HG02763 (cell line): ENCODE measurements around the gene EMID1.
"Not testable (repeated sequence)": the region's sequence is repeated elsewhere in the genome, so short reads cannot be mapped to it uniquely, and the experiment has no call there.

Experiments used
- ATAC-seq: cut with Tn5 transposase; IDR thresholded peaks from one replicate; pipeline ENCODE4 v1.9.1; 2021; ENCODE audit warnings: mild to moderate bottlenecking, moderate library complexity; ENCODE audit not compliant: unreplicated experiment

Gene EMID1

GRCh38 chr22:29208879-29209623, 3.4 kb downstream of the EMID1 start:
- ATAC-seq: no peak

GRCh38 chr22:29209624-29209929, 3.9 kb downstream of the EMID1 start:
- ATAC-seq: no peak

GRCh38 chr22:29211066-29211465, 5.4 kb downstream of the EMID1 start:
- no peak for ATAC-seq

- ATAC-seq: no peak
These were observed 5.8 kb downstream of the EMID1 start for GRCh38 chr22:29211466-29211865.

GRCh38 chr22:29212743-29213142, 7.0 kb downstream of the EMID1 start:
- no peak for ATAC-seq

GRCh38 chr22:29213493-29213892, 7.8 kb downstream of the EMID1 start:
- no peak for ATAC-seq

- ATAC-seq: no peak
These were observed 8.5 kb downstream of the EMID1 start for GRCh38 chr22:29214232-29214631.

GRCh38 chr22:29215012-29215860, 9.5 kb downstream of the EMID1 start:
- ATAC-seq: no peak

- ATAC-seq: no peak
These were observed 10.5 kb downstream of the EMID1 start for GRCh38 chr22:29216011-29216872.

- ATAC-seq: no peak
These were observed 11.4 kb downstream of the EMID1 start for GRCh38 chr22:29216873-29217666.

- ATAC-seq: no peak
These were observed 12.4 kb downstream of the EMID1 start for GRCh38 chr22:29217827-29218757.

GRCh38 chr22:29218758-29219408, 13.2 kb downstream of the EMID1 start:
- ATAC-seq: no peak

GRCh38 chr22:29219409-29219782, 13.7 kb downstream of the EMID1 start:
- ATAC-seq: not testable (repeated sequence)

GRCh38 chr22:29219881-29220670, 14.4 kb downstream of the EMID1 start:
- no peak for ATAC-seq

- no peak for ATAC-seq
These were observed 18.6 kb downstream of the EMID1 start for GRCh38 chr22:29224121-29224858.

GRCh38 chr22:29224859-29225410, 19.2 kb downstream of the EMID1 start:
- ATAC-seq: no peak

- no peak for ATAC-seq
These were observed 19.9 kb downstream of the EMID1 start for GRCh38 chr22:29225422-29226090.
